Measurements from ENCODE around the gene RPS19.

DNA sequence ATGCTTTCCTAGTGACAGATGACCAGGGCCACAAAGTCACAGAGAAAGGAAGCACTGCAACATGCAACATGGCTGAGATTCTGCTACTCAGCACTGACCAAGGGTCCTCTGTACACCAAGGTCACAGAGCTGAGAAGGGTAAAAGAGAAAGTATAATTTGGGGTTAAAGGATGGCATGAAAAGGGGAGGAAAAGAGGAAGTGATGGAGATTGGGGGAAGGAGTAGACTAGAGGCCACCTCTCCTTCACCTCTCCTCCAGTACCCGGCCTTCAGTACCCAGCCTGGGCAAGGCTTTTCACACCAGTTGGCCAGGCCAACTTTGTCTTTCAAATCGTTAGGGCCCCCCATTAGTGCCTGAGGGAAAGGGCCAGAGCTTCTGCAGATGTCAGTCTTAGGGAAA, 6.3 kb upstream of the RPS19 start:
- TF ChIP-seq POLR2A (IDR thresholded peaks at IDR 0.05; ENCODE audit: low read depth, low read length), result no peak
- no peak for TF ChIP-seq POLR2AphosphoS5 (IDR thresholded peaks at IDR 0.05; ENCODE audit: low read depth, low read length)
- no peak for TF ChIP-seq TAF1 (IDR thresholded peaks at IDR 0.05; ENCODE audit: borderline replicate concordance, low read depth, low read length)

All from GM12892 (cell line).